Measurements from ENCODE around the gene MRPL18. TPM values are rescaled to one million over a fixed set of nuclear protein-coding genes. Genes with fewer than 3 reads are reported as not detected.

Gene MRPL18
- total RNA-seq (2014; rRNA removed), result 123 and 155 TPM in 2 replicates
- Bru-seq, nascent RNA, result percentile 74 among the genes with signal in this experiment
- percentile 89 among the genes with signal in this experiment for BruChase-seq, experiment 1, labeled RNA remaining after a 6-hour chase
- percentile 74 among the genes with signal in this experiment for BruChase-seq, experiment 2, labeled RNA remaining after a 2-hour chase
- long read RNA-seq, transcript MRPL18-201 (4 exons, 978 nt), result major isoform, 28 of 46 reads
- long read RNA-seq, partial matches to known transcripts, result 3 of 46 reads
- long read RNA-seq, other reads (novel, unspliced or antisense), result 14 of 46 reads

GRCh38 chr6:159790149-159790955 lies at the start of gene MRPL18:
Gene MRPL18, plus strand, starts transcription at chr6:159790467. Its CDS starts 121 bp downstream, at chr6:159790588.
- peak within 1 kb of the TSS; percentile 98 for H3K4me3 ChIP-seq (ENCODE audit: low read length)
- H3K4me2 ChIP-seq (ENCODE audit: low read length), result peak within 1 kb of the TSS; percentile 98
- H3K9me2 ChIP-seq (replicated peaks; ENCODE audit: low read length), result no peaks in the 10 kb centered on the region
- ChIA-PET CTCF (interaction anchor here (0.5 to 1.3 kb wide), 2 partner anchors 43 to 99 kb away, joined by 4 to 5 read pairs; no protein-coding TSS in a partner anchor), POLR2A (ENCODE audit: unreplicated experiment) (interaction anchor here (0.5 to 0.9 kb wide), 4 partner anchors 34 to 1053 kb away, joined by 3 to 9 read pairs (median 5); partner anchors contain the start of gene WTAP)
- TF ChIP-seq EZH2 (IDR thresholded peaks at IDR 0.05; ENCODE audit: low read length, unreplicated experiment), result no peak
- no peak for TF ChIP-seq CTCF (conservative IDR thresholded peaks at IDR 0.05; ENCODE audit: low read depth, low read length)
- TF ChIP-seq EZH2phosphoT487 (IDR thresholded peaks at IDR 0.05; ENCODE audit: borderline replicate concordance, low read length), result no peak
- H3K27me3 ChIP-seq (ENCODE audit: low read length), result no peaks in the 10 kb centered on the region
- H2AFZ ChIP-seq (ENCODE audit: low read length), result peak within 1 kb of the TSS; percentile 87
- H3F3A ChIP-seq (ENCODE audit: low read length, unreplicated experiment), result no peaks in the 10 kb centered on the region
- H3K4me1 ChIP-seq (ENCODE audit: insufficient read depth, low read length), result peaks cover 30% of the 10 kb centered on the region; the same call in 1 of the 2 replicates
- TSS peak; percentile 62 for BruUV-seq (replicated peaks)
- peaks cover 34% of the 10 kb centered on the region for H4K20me1 ChIP-seq (ENCODE audit: low read length)
- peaks cover 41% of the 10 kb centered on the region for H3K36me3 ChIP-seq (ENCODE audit: low read depth, low read length)
- H3K27ac ChIP-seq (ENCODE audit: low read length), result peak within 1 kb of the TSS; percentile 82
- DNase-seq (peak; percentile 90), ATAC-seq (peak; percentile 88)
- H3K9me3 ChIP-seq (ENCODE audit: low read length), result no peaks in the 10 kb centered on the region
- H3K79me2 ChIP-seq (ENCODE audit: low read length), result peaks cover 83% of the 10 kb centered on the region
- intact Hi-C loops (cut with micrococcal nuclease), result no loop called here
- peak within 1 kb of the TSS; percentile 97 for H3K9ac ChIP-seq (ENCODE audit: low read length)

GRCh38 chr6:159742165-159742564 lies 48.1 kb upstream of the MRPL18 start:
- BruUV-seq (replicated peaks), result no TSS peak
- no peak overlapping the region for H3K4me2 ChIP-seq (ENCODE audit: low read length)
- DNase-seq (no peak), ATAC-seq (no peak)
- H2AFZ ChIP-seq (ENCODE audit: low read length), result no peak overlapping the region
- H3K27me3 ChIP-seq (ENCODE audit: low read length), result no peaks in the 10 kb centered on the region
- ChIA-PET POLR2A (ENCODE audit: unreplicated experiment) (no interaction called here), CTCF (no interaction called here)
- no peaks in the 10 kb centered on the region for H3K9me2 ChIP-seq (replicated peaks; ENCODE audit: low read length)
- TF ChIP-seq EZH2 (IDR thresholded peaks at IDR 0.05; ENCODE audit: low read length, unreplicated experiment), result no peak
- no peak for TF ChIP-seq CTCF (conservative IDR thresholded peaks at IDR 0.05; ENCODE audit: low read depth, low read length)
- TF ChIP-seq EZH2phosphoT487 (IDR thresholded peaks at IDR 0.05; ENCODE audit: borderline replicate concordance, low read length), result no peak
- no peak overlapping the region for H3K4me3 ChIP-seq (ENCODE audit: low read length)
- intact Hi-C loops (cut with micrococcal nuclease), result no loop called here
- H4K20me1 ChIP-seq (ENCODE audit: low read length), result peaks cover 9% of the 10 kb centered on the region; the same call in 1 of the 2 replicates
- H3K27ac ChIP-seq (ENCODE audit: low read length), result no peak overlapping the region
- no peaks in the 10 kb centered on the region for H3K4me1 ChIP-seq (ENCODE audit: insufficient read depth, low read length)
- peaks cover 58% of the 10 kb centered on the region for H3K36me3 ChIP-seq (ENCODE audit: low read depth, low read length)
- peaks cover 68% of the 10 kb centered on the region for H3K79me2 ChIP-seq (ENCODE audit: low read length)
- H3F3A ChIP-seq (ENCODE audit: low read length, unreplicated experiment), result peaks cover 3% of the 10 kb centered on the region
- no peak overlapping the region for H3K9ac ChIP-seq (ENCODE audit: low read length)
- no peaks in the 10 kb centered on the region for H3K9me3 ChIP-seq (ENCODE audit: low read length)

Measured in PC-3 (cell line).